BLaER1 (cell line): ENCODE data around the gene EME2.

Experiments used
- H3K27ac ChIP-seq: shearing (Covaris generic); formaldehyde crosslinking; 2 replicates; pipeline ENCODE4 v1.8.1; 2022
- H3K27me3 ChIP-seq: shearing (Covaris generic); formaldehyde crosslinking; 2 replicates; pipeline ENCODE4 v1.8.1; 2022
- H3K36me3 ChIP-seq: shearing (Covaris generic); formaldehyde crosslinking; 2 replicates; pipeline ENCODE4 v1.8.1; 2022
- H3K4me1 ChIP-seq: shearing (Covaris generic); formaldehyde crosslinking; 2 replicates; pipeline ENCODE4 v1.8.1; 2022
- H3K4me2 ChIP-seq: shearing (Covaris generic); formaldehyde crosslinking; 2 replicates; pipeline ENCODE4 v1.8.1; 2022
- H3K4me3 ChIP-seq: shearing (Covaris generic); formaldehyde crosslinking; 2 replicates; pipeline ENCODE4 v1.8.1; 2022
- H3K9ac ChIP-seq: shearing (Covaris generic); formaldehyde crosslinking; 2 replicates; pipeline ENCODE4 v1.8.1; 2022
- H3K9me3 ChIP-seq: shearing (Covaris generic); formaldehyde crosslinking; 2 replicates; pipeline ENCODE4 v1.8.1; 2022
- H4K20me1 ChIP-seq: shearing (Covaris generic); formaldehyde crosslinking; 2 replicates; pipeline ENCODE4 v1.8.1; 2022
- Cebpa-rat ChIP-seq: shearing (Covaris generic); IDR thresholded peaks from 2 replicates; pipeline ENCODE4 v1.8.1; 2022

The EME2 gene

DNA sequence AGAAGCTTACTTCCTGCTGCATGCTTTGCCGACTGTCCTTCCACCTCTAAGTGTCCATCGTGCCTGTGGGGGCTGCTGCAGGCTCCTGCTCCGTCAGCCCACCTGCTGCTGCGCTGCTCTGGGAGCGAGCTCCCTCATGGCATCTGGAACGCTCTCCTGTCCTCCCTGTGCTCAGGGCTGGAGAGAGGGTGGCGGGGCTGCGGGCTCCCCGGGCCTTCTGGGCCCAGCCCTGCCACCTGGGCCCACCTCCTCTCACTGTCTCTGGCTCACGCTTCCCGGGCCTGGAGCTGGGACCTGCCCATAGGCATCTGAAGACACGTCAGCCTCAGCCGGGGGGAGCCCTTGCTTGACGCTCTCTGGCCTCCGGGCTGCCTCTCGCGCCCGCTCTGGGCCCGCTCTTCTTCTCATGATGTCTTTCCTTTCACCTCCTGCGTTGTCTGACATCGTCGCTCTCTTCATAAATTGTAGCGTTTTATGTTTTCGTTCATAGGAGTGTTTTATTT, 28.2 kb upstream of the EME2 start:
- no peak overlapping the region for H3K4me2 ChIP-seq
- peaks cover 96% of the 10 kb centered on the region for H3K36me3 ChIP-seq
- peaks cover 12% of the 10 kb centered on the region for H3K4me1 ChIP-seq
- H3K4me3 ChIP-seq = no peak overlapping the region
- H3K9me3 ChIP-seq = peaks cover 3% of the 10 kb centered on the region; the same call in 1 of the 2 replicates
- H3K27me3 ChIP-seq = no peaks in the 10 kb centered on the region
- no peak overlapping the region for H3K27ac ChIP-seq
- H4K20me1 ChIP-seq = peaks cover 78% of the 10 kb centered on the region
- 0 out of 2 replicates have a peak overlapping the region, but pooled peaks have one; percentile 19 for H3K9ac ChIP-seq
- TF ChIP-seq Cebpa-rat = no peak

DNA sequence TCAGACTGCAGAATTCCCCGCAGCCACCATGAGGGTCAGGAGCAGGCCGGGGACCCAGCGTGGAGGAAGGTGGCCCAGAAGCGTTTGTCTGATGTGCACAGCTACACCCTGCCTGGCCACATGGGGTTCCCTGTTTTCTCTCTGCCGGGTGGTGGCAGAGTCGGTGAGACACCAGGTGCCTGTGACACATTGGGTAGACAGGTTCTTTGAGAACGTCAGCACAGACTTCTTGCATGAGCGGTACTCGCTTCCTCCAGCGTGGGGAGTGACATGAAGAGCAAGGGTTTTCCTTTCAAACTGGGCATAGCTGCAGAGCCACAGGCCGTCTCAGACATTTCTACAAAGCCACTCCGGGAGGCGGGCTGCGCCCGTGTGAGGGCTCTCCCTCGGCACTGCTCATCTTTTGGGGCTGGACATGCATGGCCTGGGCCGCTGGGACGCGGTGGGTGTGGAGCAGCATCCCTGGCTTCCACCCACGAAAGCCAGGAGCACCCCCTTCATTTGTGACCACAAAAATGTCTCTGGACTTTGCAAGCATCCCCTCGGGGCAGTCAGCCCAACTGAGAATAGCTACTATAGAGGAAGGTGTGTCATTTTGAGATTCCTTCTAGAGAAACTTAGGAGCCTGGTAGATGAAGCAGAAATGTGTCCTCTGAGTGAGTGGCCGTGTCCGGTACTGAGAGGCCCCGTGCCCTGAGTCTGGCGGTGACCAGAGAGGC, 27.3 kb upstream of the EME2 start:
- Histone ChIP-seq H3K4me3 (no peak overlapping the region), H3K36me3 (peaks cover 99% of the 10 kb centered on the region), H3K27me3 (no peaks in the 10 kb centered on the region), H3K4me2 (peak overlapping the region; percentile 32), H3K4me1 (peaks cover 12% of the 10 kb centered on the region), H3K27ac (peak overlapping the region; percentile 23; the same call in 1 of the 2 replicates), H3K9ac (0 out of 2 replicates have a peak overlapping the region, but pooled peaks have one; percentile 32), H4K20me1 (peaks cover 79% of the 10 kb centered on the region), H3K9me3 (no peaks in the 10 kb centered on the region)
- TF ChIP-seq Cebpa-rat = no peak

DNA sequence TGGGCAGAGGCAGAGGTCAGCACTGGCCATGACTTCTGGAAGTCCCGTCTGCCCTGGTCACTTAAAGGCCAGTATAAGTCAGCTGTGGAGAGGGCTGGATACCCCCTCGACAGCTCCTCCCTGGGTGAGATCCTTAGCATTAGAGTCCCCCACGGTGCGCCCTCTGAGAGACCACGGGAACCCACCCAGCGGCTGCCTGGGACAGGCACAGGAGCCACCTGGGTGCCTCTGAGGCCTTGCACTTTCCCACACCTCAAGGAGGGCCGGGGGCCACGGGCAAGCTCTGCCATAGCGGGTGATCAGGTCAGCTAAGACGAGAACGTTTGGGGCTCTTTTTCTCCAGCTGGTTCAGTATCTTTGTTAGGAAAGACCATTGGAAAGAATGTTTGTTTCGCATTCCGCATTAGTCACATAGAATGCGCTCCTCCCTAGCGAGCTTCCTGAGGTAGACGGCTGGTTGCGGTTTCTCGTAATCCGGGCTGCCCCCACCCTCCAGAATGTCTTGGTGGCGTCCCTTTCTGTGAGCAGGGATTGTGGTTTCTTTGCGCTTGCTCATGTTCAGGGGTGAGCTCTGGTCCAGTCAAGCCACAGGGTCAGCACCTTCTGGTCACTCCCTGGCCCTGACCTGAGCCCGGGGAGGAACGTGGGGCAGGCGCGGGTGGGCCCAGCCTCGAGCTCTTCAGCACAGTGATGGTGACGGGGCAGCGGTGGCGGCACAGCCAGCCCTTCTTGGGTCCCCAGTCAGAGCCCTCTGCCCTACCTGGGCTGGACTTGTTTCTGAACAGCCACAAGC, 26.5 kb upstream of the EME2 start:
- no peak overlapping the region for H3K4me3 ChIP-seq
- H3K4me2 ChIP-seq = peak overlapping the region; percentile 32; the same call in 1 of the 2 replicates
- peak overlapping the region; percentile 23; the same call in 1 of the 2 replicates for H3K27ac ChIP-seq
- H3K4me1 ChIP-seq = peaks cover 12% of the 10 kb centered on the region
- 0 out of 2 replicates have a peak overlapping the region, but pooled peaks have one; percentile 32 for H3K9ac ChIP-seq
- TF ChIP-seq Cebpa-rat = no peak
- peaks cover 99% of the 10 kb centered on the region for H3K36me3 ChIP-seq
- no peaks in the 10 kb centered on the region for H3K27me3 ChIP-seq
- H4K20me1 ChIP-seq = peaks cover 78% of the 10 kb centered on the region
- no peaks in the 10 kb centered on the region for H3K9me3 ChIP-seq

DNA sequence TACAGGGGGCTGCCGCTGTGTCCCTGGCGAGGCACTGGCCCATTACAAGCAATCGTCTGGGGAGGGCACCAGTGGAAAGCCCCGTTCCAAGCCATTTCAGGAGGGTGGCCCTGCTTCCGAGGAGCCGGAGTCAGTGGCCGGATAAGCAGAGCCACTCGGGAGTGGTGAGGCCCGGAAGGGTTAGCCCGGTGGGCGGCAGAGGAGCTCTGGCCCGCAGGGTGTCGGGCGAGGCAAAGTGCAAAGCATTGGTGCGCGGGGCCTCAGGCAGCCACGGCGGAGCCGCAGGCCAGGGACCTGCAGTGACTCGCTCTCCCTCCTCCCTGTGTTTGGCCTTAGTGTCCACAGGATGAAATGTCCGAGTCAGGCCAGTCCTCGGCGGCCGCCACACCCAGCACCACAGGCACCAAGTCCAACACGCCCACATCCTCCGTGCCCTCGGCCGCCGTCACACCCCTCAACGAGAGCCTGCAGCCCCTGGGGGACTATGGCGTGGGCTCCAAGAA, 25.9 kb upstream of the EME2 start:
- Histone ChIP-seq H3K36me3 (peaks cover 99% of the 10 kb centered on the region), H3K4me1 (peaks cover 12% of the 10 kb centered on the region), H3K9me3 (no peaks in the 10 kb centered on the region), H3K4me2 (no peak overlapping the region), H3K4me3 (no peak overlapping the region), H4K20me1 (peaks cover 78% of the 10 kb centered on the region), H3K9ac (no peak overlapping the region), H3K27me3 (no peaks in the 10 kb centered on the region), H3K27ac (no peak overlapping the region)
- no peak for TF ChIP-seq Cebpa-rat

DNA sequence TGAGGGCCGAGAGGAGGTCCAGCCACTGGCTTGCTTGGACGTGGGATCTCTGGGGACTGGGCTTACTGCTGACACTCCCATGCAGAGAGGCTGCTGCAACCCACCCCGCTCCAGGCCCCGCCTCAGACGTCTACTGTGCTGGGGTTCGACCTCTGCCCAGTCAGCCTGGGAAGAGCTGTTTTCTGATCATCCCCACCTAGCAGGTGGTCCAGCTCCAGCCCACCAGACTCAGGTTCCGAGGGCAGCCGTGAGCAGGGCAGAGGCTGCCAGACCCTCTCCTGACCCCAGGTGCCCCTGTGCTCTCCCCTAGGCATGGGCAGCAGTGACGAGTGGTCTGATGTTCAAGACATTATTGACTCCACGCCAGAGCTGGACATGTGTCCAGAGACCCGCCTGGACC, 24.7 kb upstream of the EME2 start:
- H4K20me1 ChIP-seq = peaks cover 71% of the 10 kb centered on the region
- no peak overlapping the region for H3K4me2 ChIP-seq
- no peak overlapping the region for H3K27ac ChIP-seq
- H3K27me3 ChIP-seq = no peaks in the 10 kb centered on the region
- TF ChIP-seq Cebpa-rat = no peak
- H3K36me3 ChIP-seq = peaks cover 99% of the 10 kb centered on the region
- H3K4me1 ChIP-seq = peaks cover 12% of the 10 kb centered on the region
- H3K4me3 ChIP-seq = no peak overlapping the region
- no peak overlapping the region for H3K9ac ChIP-seq
- H3K9me3 ChIP-seq = no peaks in the 10 kb centered on the region

DNA sequence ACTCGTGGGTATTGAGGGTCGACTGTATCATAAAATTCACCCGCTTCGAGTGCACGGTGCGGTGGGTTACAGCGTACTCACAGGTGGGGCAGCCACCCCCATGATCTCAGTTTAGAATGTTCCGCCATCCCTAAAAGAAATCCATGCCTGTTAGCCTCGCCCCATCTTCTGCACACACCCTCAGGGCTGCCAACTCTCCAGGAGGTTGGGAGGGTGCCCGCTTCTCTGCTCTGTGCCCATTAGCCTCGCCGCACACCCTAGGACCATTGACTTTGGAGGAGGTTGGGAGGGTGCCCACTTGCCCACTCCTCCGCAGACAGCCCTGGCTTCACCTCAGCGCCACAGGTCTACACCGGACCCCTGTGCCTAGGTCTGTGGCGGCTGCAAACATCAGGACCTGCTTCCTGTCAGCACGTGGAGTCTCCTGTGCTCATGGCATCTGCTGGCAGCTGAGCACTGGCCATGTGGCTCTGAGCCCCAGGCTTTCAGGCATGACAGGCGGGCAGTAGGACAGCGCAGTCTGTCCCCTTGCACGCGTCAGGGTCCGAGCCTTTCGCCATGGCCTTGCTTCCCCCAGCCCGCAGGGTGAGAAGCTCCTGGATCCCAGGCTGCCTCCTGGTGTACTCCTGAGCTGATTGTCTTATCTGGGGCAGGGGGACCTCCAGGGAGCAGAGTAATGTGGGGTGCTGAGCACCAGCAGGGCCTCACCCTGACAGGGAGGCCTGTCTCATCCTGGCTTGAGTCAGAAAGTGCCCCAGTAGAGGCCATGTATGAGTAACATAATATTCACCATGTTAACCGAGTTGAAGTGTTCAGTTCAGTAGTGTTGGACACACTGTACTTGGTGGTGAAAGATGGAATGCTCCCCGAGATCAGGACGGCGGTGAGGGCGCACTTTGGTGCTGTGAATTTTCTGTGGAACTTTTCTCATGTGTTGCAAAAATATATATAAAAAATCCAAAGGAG, 23.2 kb upstream of the EME2 start:
- TF ChIP-seq Cebpa-rat = no peak
- H3K36me3 ChIP-seq = peaks cover 97% of the 10 kb centered on the region
- no peak overlapping the region for H3K9ac ChIP-seq

DNA sequence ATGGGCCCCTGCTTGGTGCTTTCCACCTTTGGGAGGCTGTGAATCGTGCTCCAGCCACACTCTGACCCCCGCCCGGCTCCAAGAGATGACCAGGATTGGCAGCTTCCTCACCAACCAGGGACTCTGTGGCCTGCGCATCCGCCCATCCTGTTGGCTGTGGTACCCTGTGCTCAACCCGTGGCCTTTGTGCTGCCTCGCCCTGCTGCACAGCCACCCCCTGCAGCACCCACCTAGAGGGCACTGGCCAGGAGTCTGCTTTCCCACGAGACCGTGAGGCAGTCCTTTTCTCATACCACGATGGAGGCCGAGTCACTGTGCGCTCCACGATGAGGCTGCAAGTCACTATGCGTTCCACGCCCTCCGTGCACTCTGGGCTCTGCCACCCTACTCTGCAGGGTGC, 20.7 kb upstream of the EME2 start:
- peaks cover 3% of the 10 kb centered on the region for H3K4me1 ChIP-seq
- H3K36me3 ChIP-seq = peaks cover 96% of the 10 kb centered on the region
- no peaks in the 10 kb centered on the region for H3K27me3 ChIP-seq
- no peak overlapping the region for H3K9ac ChIP-seq
- TF ChIP-seq Cebpa-rat = no peak
- no peak overlapping the region for H3K4me2 ChIP-seq
- H3K9me3 ChIP-seq = no peaks in the 10 kb centered on the region
- peaks cover 41% of the 10 kb centered on the region for H4K20me1 ChIP-seq
- no peak overlapping the region for H3K27ac ChIP-seq
- no peak overlapping the region for H3K4me3 ChIP-seq

More for the DNA sequence above, 23.2 kb upstream of the EME2 start:
- Histone ChIP-seq H3K27ac (no peak overlapping the region), H3K9me3 (no peaks in the 10 kb centered on the region), H3K4me2 (no peak overlapping the region), H3K4me3 (no peak overlapping the region), H3K27me3 (no peaks in the 10 kb centered on the region), H4K20me1 (peaks cover 56% of the 10 kb centered on the region), H3K4me1 (peaks cover 12% of the 10 kb centered on the region)

DNA sequence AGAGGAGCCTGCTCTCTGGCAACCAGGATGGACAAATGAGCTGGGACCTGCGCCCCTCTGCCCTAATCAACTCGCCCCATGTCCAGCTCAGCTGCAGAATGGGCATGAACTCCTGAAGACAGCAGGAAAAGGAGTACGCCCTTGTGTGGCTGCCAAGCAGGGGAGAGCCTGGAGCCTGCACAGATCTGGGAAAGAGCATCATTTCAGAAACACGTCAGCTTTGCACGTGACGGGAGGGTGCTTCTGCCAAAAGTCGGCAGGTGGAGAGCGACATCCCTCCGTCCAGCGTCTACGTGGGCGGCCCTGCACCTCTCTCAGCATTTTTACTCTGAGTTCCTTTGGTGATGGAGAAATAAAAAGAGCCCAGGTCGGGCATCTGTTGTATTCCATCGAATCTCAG, 19.8 kb upstream of the EME2 start:
- Histone ChIP-seq H3K4me1 (peaks cover 10% of the 10 kb centered on the region), H3K27ac (no peak overlapping the region), H3K36me3 (peaks cover 96% of the 10 kb centered on the region), H3K27me3 (no peaks in the 10 kb centered on the region), H3K9ac (no peak overlapping the region), H3K4me3 (no peak overlapping the region), H3K9me3 (no peaks in the 10 kb centered on the region), H4K20me1 (peaks cover 47% of the 10 kb centered on the region), H3K4me2 (no peak overlapping the region)
- no peak for TF ChIP-seq Cebpa-rat

DNA sequence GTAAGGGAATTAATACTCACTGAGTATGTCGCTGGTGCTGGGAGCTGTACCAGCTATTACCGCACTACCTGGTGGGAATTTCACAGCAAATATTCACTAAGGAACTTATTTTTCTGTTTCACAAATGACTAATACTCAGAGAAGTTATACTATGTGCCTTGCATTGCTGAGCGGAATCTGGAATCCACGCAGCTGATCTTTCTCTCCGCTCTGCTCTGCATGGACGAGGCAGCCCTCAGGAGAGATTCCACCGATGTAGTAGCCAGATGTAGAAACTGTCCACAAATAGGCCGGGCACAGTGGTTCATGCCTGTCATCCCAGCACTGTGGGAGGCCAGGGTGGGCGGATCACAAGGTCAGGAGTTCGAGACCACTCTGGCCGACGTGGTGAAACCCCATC, 18.4 kb upstream of the EME2 start:
- peaks cover 96% of the 10 kb centered on the region for H3K36me3 ChIP-seq
- peaks cover 48% of the 10 kb centered on the region for H4K20me1 ChIP-seq
- no peak for TF ChIP-seq Cebpa-rat

More for the DNA sequence above, 18.4 kb upstream of the EME2 start:
- H3K27me3 ChIP-seq = no peaks in the 10 kb centered on the region
- H3K27ac ChIP-seq = no peak overlapping the region
- H3K4me2 ChIP-seq = no peak overlapping the region
- H3K9ac ChIP-seq = no peak overlapping the region
- no peaks in the 10 kb centered on the region for H3K9me3 ChIP-seq
- peaks cover 10% of the 10 kb centered on the region for H3K4me1 ChIP-seq
- no peak overlapping the region for H3K4me3 ChIP-seq
